H9 (cell line): ENCODE measurements around the gene CEP83. TPM values are rescaled to one million over a fixed set of nuclear protein-coding genes. Genes with fewer than 3 reads are reported as not detected.
"Not testable (repeated sequence)": the region's sequence is repeated elsewhere in the genome, so short reads cannot be mapped to it uniquely, and the experiment has no call there.

ENCODE experiments used
- DNase-seq: peaks from one replicate; pipeline ENCODE4 v3.0.0-alpha.2; 2017
- H2AFZ ChIP-seq: one replicate; pipeline ENCODE4 v1.6.1; 2013; ENCODE audit warnings: mild to moderate bottlenecking, low read length, control low read depth, moderate library complexity
- H2AK5ac ChIP-seq: 2 replicates; pipeline ENCODE4 v1.6.1; 2013; ENCODE audit warnings: low read length, control low read depth, mixed read lengths; ENCODE audit not compliant: insufficient read length
- H2BK120ac ChIP-seq: one replicate; pipeline ENCODE4 v1.6.1; 2013; ENCODE audit warnings: low read depth, mild to moderate bottlenecking, low read length, control low read depth, inconsistent platforms; ENCODE audit not compliant: poor library complexity, severe bottlenecking
- H2BK12ac ChIP-seq: 2 replicates; pipeline ENCODE4 v1.6.1; 2013; ENCODE audit warnings: low read length, control low read depth, mixed read lengths, low read depth; ENCODE audit not compliant: insufficient read length
- H2BK15ac ChIP-seq: 2 replicates; pipeline ENCODE4 v1.6.1; 2013; ENCODE audit warnings: low read depth, low read length, control low read depth
- H2BK20ac ChIP-seq: one replicate; pipeline ENCODE4 v1.6.1; 2013; ENCODE audit warnings: low read depth, mild to moderate bottlenecking, low read length, control low read depth, inconsistent platforms; ENCODE audit not compliant: poor library complexity, severe bottlenecking
- H2BK5ac ChIP-seq: 2 replicates; pipeline ENCODE4 v1.6.1; 2013; ENCODE audit warnings: low read length, control low read depth, mixed read lengths; ENCODE audit not compliant: insufficient read length
- H3K14ac ChIP-seq: 2 replicates; pipeline ENCODE4 v1.6.1; 2013; ENCODE audit warnings: low read length, control low read depth; ENCODE audit not compliant: insufficient read depth
- H3K18ac ChIP-seq: 2 replicates; pipeline ENCODE4 v1.6.1; 2013; ENCODE audit warnings: low read depth, mild to moderate bottlenecking, mixed read lengths, low read length, control low read depth; ENCODE audit not compliant: insufficient read length
- H3K23ac ChIP-seq: 2 replicates; pipeline ENCODE4 v1.6.1; 2013; ENCODE audit warnings: low read length, control low read depth, mixed read lengths, low read depth; ENCODE audit not compliant: insufficient read length
- H3K23me2 ChIP-seq: 2 replicates; pipeline ENCODE4 v1.6.1; 2013; ENCODE audit warnings: low read depth, mild to moderate bottlenecking, mixed read lengths, low read length, control low read depth; ENCODE audit not compliant: insufficient read length, poor library complexity, severe bottlenecking
- H3K27ac ChIP-seq: 2 replicates; pipeline ENCODE4 v1.5.1; 2013; ENCODE audit warnings: low read length, control low read depth, mixed read lengths, low read depth; ENCODE audit not compliant: insufficient read length
- H3K27me3 ChIP-seq: 2 replicates; pipeline ENCODE4 v1.6.1; 2013; ENCODE audit warnings: low read length, control low read depth, inconsistent platforms; ENCODE audit not compliant: insufficient read depth
- H3K4ac ChIP-seq: 2 replicates; pipeline ENCODE4 v1.6.1; 2013; ENCODE audit warnings: low read depth, mild to moderate bottlenecking, control low read depth, inconsistent platforms, low read length, moderate library complexity
- H3K4me1 ChIP-seq: 2 replicates; pipeline ENCODE4 v1.6.1; 2013; ENCODE audit warnings: low read length, control low read depth, inconsistent platforms; ENCODE audit not compliant: insufficient read depth
- H3K4me2 ChIP-seq: 2 replicates; pipeline ENCODE4 v1.6.1; 2013; ENCODE audit warnings: low read length, control low read depth, mixed read lengths; ENCODE audit not compliant: insufficient read length, insufficient read depth
- H3K56ac ChIP-seq: 2 replicates; pipeline ENCODE4 v1.6.1; 2013; ENCODE audit warnings: low read depth, mild to moderate bottlenecking, mixed read lengths, low read length, control low read depth; ENCODE audit not compliant: insufficient read length
- H3K79me1 ChIP-seq: 2 replicates; pipeline ENCODE4 v1.6.1; 2013; ENCODE audit warnings: low read depth, mild to moderate bottlenecking, moderate library complexity, low read length, control low read depth, inconsistent platforms; ENCODE audit not compliant: insufficient read depth, poor library complexity, severe bottlenecking
- H3K79me2 ChIP-seq: 2 replicates; pipeline ENCODE4 v1.6.1; 2013; ENCODE audit warnings: low read length, control low read depth, inconsistent platforms; ENCODE audit not compliant: insufficient read depth
- H3K9ac ChIP-seq: 2 replicates; pipeline ENCODE4 v1.6.1; 2013; ENCODE audit warnings: low read length, control low read depth, mixed read lengths; ENCODE audit not compliant: insufficient read length; ENCODE audit errors: extremely low read depth
- H3K9me3 ChIP-seq: one replicate; pipeline ENCODE4 v1.6.1; 2013; ENCODE audit warnings: low read depth, low read length, inconsistent platforms; ENCODE audit not compliant: control insufficient read depth
- H3T11ph ChIP-seq: one replicate; pipeline ENCODE4 v1.6.1; 2013; ENCODE audit warnings: mild to moderate bottlenecking, low read length, control low read depth, inconsistent platforms
- H4K20me1 ChIP-seq: one replicate; pipeline ENCODE4 v1.6.1; 2013; ENCODE audit not compliant: control insufficient read depth, insufficient read length, insufficient read depth
- H4K5ac ChIP-seq: 2 replicates; pipeline ENCODE4 v1.6.1; 2013; ENCODE audit warnings: low read depth, mild to moderate bottlenecking, mixed read lengths, low read length, control low read depth; ENCODE audit not compliant: insufficient read length
- H4K8ac ChIP-seq: replicated peaks from 2 replicates; pipeline ENCODE4 v1.6.1; 2013; ENCODE audit warnings: low read length, control low read depth, mixed read lengths, low read depth; ENCODE audit not compliant: insufficient read length
- H4K91ac ChIP-seq: 2 replicates; pipeline ENCODE4 v1.6.1; 2013; ENCODE audit warnings: low read depth, mild to moderate bottlenecking, moderate library complexity, mixed read lengths, low read length, control low read depth; ENCODE audit not compliant: insufficient read length
- H3K27ac Mint-ChIP-seq, 3 experiments: 2 replicates in 2 of 3; 3 replicates in 1 of 3; pipeline ENCODE4 v1.8.0; 2020 to 2021; ENCODE audit warnings: mixed read lengths in 3 of 3, mild to moderate bottlenecking in 1 of 3, moderate library complexity in 1 of 3
- H3K27me3 Mint-ChIP-seq: 2 replicates; pipeline ENCODE4 v1.8.0; 2021; ENCODE audit warnings: low read depth, mild to moderate bottlenecking, moderate library complexity, mixed read lengths
- H3K36me3 Mint-ChIP-seq, 3 experiments: 2 replicates in 2 of 3; 3 replicates in 1 of 3; pipeline ENCODE4 v1.8.0; 2020 to 2021; ENCODE audit warnings: low read depth in 3 of 3, mixed read lengths in 3 of 3; ENCODE audit not compliant: insufficient read depth in 1 of 3
- H3K4me1 Mint-ChIP-seq, 2 experiments: 2 replicates each; pipeline ENCODE4 v1.8.0; 2020; ENCODE audit warnings: mixed read lengths in 2 of 2
- H3K4me3 Mint-ChIP-seq, 2 experiments: 2 replicates in 1 of 2; 3 replicates in 1 of 2; pipeline ENCODE4 v1.8.0; 2020 to 2021; ENCODE audit warnings: mild to moderate bottlenecking in 2 of 2, mixed read lengths in 2 of 2, moderate library complexity in 1 of 2
- H3K9me3 Mint-ChIP-seq, 2 experiments: 2 replicates in 1 of 2; 3 replicates in 1 of 2; pipeline ENCODE4 v1.8.0; 2020; ENCODE audit warnings: mild to moderate bottlenecking in 2 of 2, mixed read lengths in 2 of 2, moderate library complexity in 1 of 2
- WGBS: extraction: QIAGEN DNeasy Blood & Tissue Kit; methylation state at CpG from one replicate; pipeline ENCODE4 v1.1.7; 2013; ENCODE audit warnings: missing lambda C conversion rate, low lambda C conversion rate, mixed read lengths; ENCODE audit not compliant: insufficient read length; ENCODE audit errors: extremely low coverage; 5-methylcytosine and 5-hydroxymethylcytosine counted together
- total RNA-seq: library from RNA; stranded (reverse); gene quantifications from 2 replicates; pipeline ENCODE4 v1.2.1, GENCODE V29; 2021
- TF ChIP-seq, protein P1 (sequence below): fragments of 200-600 bp; sonication (generic); conservative IDR thresholded peaks from 3 replicates; pipeline ENCODE4 v1.8.0; 2021; ENCODE audit warnings: antibody characterized with exemption, mild to moderate bottlenecking

Gene CEP83
- total RNA-seq, 1 experiment from 2014 or later = 26.5 TPM

DNA sequence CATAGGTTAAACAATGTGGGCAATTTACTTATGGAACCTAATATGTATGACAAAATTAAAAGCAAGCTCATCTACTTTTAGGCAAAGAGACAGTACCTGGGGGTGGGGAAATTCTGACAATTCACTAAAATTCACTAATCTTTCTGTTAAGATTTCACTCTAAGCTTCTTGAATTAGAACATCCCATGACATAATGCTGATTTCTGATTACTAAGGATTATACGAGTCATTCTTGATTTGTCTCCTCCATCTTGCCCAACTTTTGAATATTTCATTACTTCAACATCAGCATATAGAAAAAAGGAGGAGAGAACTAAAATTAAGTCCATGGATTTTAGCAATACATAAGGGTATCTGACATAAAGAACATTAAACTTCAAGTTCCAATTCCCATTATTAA is 2.4 kb downstream of the CEP83 start:
- no peak for DNase-seq
- H3K4me1 ChIP-seq = no peaks in the 10 kb centered on the region
- H3K9me3 ChIP-seq = no peaks in the 10 kb centered on the region
- H4K5ac ChIP-seq = no peak overlapping the region
- no peak overlapping the region for H2BK5ac ChIP-seq
- TF ChIP-seq, protein P1, sequence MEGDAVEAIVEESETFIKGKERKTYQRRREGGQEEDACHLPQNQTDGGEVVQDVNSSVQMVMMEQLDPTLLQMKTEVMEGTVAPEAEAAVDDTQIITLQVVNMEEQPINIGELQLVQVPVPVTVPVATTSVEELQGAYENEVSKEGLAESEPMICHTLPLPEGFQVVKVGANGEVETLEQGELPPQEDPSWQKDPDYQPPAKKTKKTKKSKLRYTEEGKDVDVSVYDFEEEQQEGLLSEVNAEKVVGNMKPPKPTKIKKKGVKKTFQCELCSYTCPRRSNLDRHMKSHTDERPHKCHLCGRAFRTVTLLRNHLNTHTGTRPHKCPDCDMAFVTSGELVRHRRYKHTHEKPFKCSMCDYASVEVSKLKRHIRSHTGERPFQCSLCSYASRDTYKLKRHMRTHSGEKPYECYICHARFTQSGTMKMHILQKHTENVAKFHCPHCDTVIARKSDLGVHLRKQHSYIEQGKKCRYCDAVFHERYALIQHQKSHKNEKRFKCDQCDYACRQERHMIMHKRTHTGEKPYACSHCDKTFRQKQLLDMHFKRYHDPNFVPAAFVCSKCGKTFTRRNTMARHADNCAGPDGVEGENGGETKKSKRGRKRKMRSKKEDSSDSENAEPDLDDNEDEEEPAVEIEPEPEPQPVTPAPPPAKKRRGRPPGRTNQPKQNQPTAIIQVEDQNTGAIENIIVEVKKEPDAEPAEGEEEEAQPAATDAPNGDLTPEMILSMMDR = no peak
- no peak overlapping the region for H2AK5ac ChIP-seq
- H3K27ac ChIP-seq = no peak overlapping the region
- WGBS = no CpG with 5 or more reads among the region's 1 CpG
- H3K9me3 Mint-ChIP-seq = no peaks in the 10 kb centered on the region; a peak in 1 of 5 replicates
- H3K18ac ChIP-seq = no peak overlapping the region
- H3K27ac Mint-ChIP-seq = no peak overlapping the region
- H3K79me1 ChIP-seq = peaks cover 2% of the 10 kb centered on the region
- H3K9ac ChIP-seq = no peak overlapping the region
- no peak overlapping the region for H3K4me3 Mint-ChIP-seq
- no peak overlapping the region for H4K91ac ChIP-seq
- no peak overlapping the region for H3K56ac ChIP-seq
- H3K4me1 Mint-ChIP-seq = peaks cover 16 to 21% of the 10 kb centered on the region in 2 experiments
- no peak overlapping the region for H2AFZ ChIP-seq
- H3K36me3 Mint-ChIP-seq = peaks cover 15 to 34% (median 18%) of the 10 kb centered on the region in 3 experiments
- H4K20me1 ChIP-seq = no peaks in the 10 kb centered on the region
- no peak overlapping the region for H3T11ph ChIP-seq
- H2BK12ac ChIP-seq = no peak overlapping the region
- no peak overlapping the region for H3K14ac ChIP-seq
- no peak overlapping the region for H4K8ac ChIP-seq
- H2BK120ac ChIP-seq = no peak overlapping the region
- no peak overlapping the region for H3K4ac ChIP-seq
- H3K23me2 ChIP-seq = peaks cover 15% of the 10 kb centered on the region
- H3K27me3 Mint-ChIP-seq = peaks cover 4% of the 10 kb centered on the region; the same call in 1 of the 2 replicates
- no peak overlapping the region for H2BK20ac ChIP-seq
- no peak overlapping the region for H2BK15ac ChIP-seq
- no peaks in the 10 kb centered on the region for H3K27me3 ChIP-seq
- H3K4me2 ChIP-seq = no peak overlapping the region
- no peak overlapping the region for H3K23ac ChIP-seq
- peaks cover 2% of the 10 kb centered on the region; the same call in 1 of the 2 replicates for H3K79me2 ChIP-seq

DNA sequence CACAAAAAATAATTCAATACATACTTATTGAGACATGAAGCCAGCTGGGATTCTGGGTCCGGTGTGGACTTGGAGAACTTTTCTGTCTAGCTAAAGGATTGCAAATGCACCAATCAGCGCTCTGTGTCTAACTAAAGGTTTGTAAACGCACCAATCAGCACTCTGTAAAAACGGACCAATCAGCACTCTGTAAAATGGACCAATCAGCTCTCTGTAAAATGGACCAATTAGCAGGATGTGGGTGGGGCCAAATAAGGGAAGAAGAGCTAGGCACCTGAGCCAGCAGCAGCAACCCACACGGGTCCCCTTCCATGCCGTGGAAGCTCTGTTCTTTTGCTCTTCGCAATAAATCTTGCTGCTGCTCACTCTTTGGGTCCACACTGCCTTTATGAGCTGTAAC is 5.3 kb downstream of the CEP83 start:
- not testable (repeated sequence) for H2AK5ac ChIP-seq, H2BK12ac ChIP-seq, H3K56ac ChIP-seq, H3K27ac ChIP-seq, H3K4me1 ChIP-seq, H3K79me1 ChIP-seq, H3K4me3 Mint-ChIP-seq, H3K27ac Mint-ChIP-seq, H3K4me2 ChIP-seq, H3K9me3 Mint-ChIP-seq, H3K9me3 ChIP-seq, H2BK20ac ChIP-seq, H4K8ac ChIP-seq, H3K18ac ChIP-seq, H2BK15ac ChIP-seq, H3K27me3 ChIP-seq, H2AFZ ChIP-seq, DNase-seq, H4K91ac ChIP-seq, H3K14ac ChIP-seq, H3K9ac ChIP-seq, H3K79me2 ChIP-seq, H2BK5ac ChIP-seq, H3K23me2 ChIP-seq, H4K20me1 ChIP-seq, H4K5ac ChIP-seq, H2BK120ac ChIP-seq, H3K4ac ChIP-seq, H3K27me3 Mint-ChIP-seq, H3K23ac ChIP-seq, H3T11ph ChIP-seq
- peaks cover 26 to 55% (median 31%) of the 10 kb centered on the region in 3 experiments for H3K36me3 Mint-ChIP-seq
- H3K4me1 Mint-ChIP-seq = peaks cover 10% of the 10 kb centered on the region in 2 experiments; a peak in 2 of 4 replicates
- no CpG with 5 or more reads among the region's 7 CpGs for WGBS
